GM21786 (cell line): ENCODE data around the gene CD180.

Experiments used
- ATAC-seq: cut with Tn5 transposase; IDR thresholded peaks from one replicate; pipeline ENCODE4 v1.9.1; 2021; ENCODE audit not compliant: unreplicated experiment

Gene CD180

DNA sequence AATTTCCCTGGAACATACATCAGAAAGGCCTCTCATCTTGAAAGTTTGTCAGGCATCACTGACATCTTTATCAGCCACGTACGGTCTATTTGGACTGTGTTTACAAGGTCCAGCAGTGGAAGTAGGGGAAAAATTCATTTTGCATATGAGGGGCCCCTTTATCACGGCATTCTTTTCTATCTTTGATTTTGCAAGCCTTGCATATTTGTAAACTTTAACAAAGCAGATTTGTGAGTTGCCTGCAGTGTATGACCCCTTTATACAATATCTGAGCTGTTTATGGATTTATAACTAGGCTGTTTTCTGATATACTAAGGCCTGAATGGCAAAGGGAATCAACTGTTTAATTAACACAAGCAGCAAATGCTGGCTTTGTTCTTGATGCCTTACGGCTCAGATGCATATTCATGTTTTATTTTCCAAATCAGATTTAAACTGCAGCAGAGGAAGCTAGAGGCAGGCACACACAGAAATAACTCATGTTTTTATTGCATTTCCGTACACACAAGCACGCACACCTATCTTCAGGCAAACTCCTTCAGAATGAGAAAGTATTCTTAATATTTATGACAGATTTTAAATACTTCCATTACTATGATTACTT, 61.1 kb downstream of the CD180 start:
- no peak for ATAC-seq

DNA sequence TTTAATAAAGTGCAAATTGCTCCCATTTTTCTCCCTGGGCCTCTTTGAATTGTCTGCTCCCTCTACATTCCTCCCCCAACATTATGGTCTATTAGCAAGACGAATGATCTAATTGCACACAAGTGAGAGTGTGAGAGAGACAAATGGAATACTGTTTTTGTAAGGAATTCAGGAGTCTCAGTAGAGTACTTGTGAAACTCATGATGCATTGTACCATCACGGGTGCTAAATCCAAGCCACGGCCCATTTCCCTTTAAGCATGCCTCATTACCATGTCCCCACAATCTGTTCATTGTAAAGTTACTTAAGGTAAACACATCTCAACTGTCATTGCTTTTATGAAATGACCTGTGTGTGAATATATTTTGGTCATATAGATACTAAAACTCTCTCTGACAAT, 62.8 kb downstream of the CD180 start:
- no peak for ATAC-seq

- no peak for ATAC-seq
Observed at GRCh38 chr5:67133217-67133616, 63.4 kb downstream of the CD180 start.

DNA sequence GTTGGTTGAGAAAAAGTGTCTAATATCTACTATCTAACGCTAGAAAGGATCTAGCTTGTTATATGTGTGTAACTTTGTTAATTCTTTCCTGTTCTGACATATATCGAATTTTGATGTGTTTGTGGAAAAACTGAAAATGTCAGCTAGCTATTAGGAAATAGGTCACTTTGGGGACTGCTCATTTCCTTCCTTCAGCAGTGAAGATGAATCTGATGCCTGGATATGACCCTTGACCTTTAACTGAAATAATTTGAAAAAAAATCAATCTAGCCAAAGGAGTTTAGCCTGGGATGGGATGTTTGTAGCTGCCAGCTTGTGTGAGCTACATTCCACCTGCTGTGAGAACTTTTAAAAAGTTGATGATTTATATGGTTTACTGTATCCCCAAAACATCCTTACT, 66.8 kb downstream of the CD180 start:
- ATAC-seq, result no peak
